ENCODE data around the gene WT1.

WT1 gene

GRCh38 chr11:32437495-32438345, 2.4 kb upstream of the WT1 start:
- no peak for DNase-seq

- DNase-seq, result no peak
These were observed 1.6 kb upstream of the WT1 start for GRCh38 chr11:32436751-32437494.

DNA sequence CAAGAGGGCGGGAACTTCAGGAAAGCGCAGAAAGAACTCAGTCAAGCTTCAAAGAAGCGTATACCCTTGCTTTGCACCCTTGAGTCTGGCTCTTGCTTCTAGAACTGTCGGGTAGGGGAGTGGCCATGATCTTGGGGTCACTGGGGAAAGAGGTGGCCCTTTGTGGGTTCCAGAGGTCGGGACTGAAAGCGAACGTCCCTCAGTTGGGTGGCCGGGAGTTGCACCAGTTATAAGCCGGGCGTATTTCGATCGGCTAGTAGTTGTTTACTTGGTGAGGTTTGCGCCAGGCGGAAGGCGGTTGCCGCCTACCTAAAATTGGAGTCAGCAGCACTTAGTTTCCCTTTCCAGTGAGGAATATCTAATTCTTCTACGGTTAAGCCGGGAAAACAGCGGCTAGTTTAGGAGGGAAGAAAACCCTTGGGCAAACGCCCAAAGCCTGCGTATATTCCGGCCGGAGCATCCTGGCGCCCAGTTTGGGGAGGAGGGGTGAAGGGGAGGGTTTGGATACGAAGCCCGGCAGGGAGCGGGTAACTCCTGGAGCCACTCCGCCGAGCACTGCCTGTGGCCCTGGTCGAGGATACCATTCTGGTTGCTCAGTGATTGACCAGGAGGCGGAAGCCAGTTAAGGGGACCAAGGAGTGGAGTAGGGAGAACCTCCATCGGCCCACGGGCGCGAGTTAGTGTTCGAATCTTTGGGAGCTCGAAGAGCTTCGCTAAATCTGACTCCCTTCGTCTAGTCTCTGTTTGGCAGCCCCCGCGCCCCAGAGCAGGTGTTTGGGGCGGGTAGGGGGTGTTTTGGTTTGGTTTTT, 807 bp upstream of the WT1 start:
- no peak for DNase-seq

DNA sequence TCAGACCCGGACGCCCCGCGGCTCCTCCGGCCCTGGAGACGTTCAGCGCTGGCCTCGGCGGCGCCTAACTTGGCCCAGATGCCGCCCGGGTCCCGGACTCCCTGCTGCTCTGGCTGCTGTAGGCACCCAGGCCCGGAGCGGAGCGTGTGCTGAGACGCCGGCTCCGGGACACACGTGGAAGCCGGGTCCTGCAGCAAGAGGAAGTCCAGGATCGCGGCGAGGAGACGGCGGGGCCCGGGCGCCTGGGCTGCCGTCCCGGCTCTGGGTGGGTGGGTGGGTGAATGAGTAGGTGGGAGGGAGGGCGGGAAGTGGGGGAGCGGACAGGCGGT, 223 bp downstream of the WT1 start:
- no peak for DNase-seq

GRCh38 chr11:32434356-32435151, 785 bp downstream of the WT1 start:
- DNase-seq, result no peak

GRCh38 chr11:32433914-32434355, 1.4 kb downstream of the WT1 start:
- no peak for DNase-seq

GRCh38 chr11:32433101-32433913, 2.0 kb downstream of the WT1 start:
- no peak for DNase-seq

DNA sequence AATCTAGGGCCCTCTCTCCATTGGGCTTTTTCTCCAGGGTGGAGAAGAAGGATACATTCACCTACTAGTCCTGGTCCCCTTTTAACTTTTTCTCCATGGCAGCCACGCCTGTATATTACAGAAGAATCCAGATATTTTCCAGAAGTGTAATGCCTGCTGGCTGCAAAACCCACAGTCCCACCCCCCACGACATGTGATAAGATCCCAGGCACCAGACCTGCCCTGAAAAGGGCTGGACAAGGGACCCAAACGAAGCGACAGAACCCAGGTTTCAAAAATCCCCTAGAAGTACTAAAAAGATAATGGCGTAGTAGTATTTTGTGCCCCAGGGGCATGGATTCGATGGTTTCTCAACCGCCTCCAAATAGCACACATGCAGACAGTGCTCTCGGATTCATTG, 2.8 kb downstream of the WT1 start:
- no peak for DNase-seq

GRCh38 chr11:32430568-32431381, 4.6 kb downstream of the WT1 start:
- DNase-seq, result no peak

DNA sequence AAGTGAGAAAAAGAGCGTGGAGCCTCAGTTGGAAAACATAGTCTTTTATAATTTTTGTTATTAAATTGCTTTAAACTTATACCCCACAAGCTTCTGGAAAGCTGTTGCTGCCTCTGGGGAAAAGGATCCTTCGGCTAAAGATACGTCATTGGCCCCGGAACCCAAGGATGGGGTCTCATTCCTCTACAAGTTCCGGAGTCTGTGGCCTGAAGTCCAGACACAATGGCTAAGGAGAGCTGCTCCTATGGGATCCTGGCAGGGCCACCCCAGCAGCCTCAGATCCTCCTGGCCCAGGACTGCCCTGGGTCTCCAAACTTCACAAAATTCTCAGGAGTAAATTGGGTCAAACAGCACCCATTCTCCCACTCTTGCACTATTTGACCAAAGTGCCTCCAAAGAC, 5.9 kb downstream of the WT1 start:
- DNase-seq, result no peak

DNA sequence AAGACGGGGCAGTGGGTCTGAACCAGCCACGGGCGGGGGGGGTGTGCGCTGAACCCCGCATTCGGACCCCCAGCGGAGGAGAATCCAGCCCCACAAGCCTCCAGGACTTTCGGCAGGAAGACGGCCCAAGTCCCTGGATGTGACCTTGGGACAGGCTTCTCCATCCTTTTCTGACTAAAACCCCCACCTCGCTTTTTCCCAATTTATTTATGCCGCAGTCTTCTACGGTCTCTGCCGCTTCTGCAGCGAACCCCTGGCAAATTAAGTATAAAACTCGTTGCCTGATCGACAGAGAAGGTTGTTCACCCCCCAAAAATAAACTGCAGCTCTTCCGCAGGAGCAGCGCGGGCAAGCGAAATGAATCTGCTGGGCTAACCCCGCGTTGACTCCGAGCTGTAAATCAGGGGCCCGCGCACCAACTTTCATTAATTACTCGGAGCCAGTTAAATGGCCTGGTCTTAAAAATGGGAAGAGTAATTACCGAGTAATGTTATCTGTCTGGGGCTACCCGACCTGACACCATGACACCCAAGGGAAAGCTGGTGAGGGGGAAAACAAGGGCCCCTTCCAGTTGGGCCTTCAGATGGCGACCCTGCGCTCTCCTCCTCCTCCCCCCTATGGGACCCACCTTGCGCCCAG, 6.6 kb downstream of the WT1 start:
- no peak for DNase-seq

- no peak for DNase-seq
These were observed 7.2 kb downstream of the WT1 start for GRCh38 chr11:32427935-32428664.

DNA sequence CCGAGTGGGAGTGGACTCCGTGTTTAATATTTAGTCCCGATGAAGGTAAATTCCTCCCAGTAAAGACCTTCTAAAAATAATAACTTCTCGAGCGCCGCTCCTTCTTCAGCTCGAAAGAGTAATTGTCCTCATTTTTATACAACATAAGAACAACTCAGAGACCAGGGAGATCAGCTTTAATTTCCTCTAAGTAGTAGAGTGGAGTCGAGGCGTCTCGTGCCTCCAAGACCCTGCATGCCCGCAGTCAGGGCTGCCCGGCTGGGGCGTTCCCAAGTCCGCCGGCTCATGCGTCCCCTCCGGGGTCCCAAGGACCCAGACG, 7.8 kb downstream of the WT1 start:
- DNase-seq, result no peak

DNA sequence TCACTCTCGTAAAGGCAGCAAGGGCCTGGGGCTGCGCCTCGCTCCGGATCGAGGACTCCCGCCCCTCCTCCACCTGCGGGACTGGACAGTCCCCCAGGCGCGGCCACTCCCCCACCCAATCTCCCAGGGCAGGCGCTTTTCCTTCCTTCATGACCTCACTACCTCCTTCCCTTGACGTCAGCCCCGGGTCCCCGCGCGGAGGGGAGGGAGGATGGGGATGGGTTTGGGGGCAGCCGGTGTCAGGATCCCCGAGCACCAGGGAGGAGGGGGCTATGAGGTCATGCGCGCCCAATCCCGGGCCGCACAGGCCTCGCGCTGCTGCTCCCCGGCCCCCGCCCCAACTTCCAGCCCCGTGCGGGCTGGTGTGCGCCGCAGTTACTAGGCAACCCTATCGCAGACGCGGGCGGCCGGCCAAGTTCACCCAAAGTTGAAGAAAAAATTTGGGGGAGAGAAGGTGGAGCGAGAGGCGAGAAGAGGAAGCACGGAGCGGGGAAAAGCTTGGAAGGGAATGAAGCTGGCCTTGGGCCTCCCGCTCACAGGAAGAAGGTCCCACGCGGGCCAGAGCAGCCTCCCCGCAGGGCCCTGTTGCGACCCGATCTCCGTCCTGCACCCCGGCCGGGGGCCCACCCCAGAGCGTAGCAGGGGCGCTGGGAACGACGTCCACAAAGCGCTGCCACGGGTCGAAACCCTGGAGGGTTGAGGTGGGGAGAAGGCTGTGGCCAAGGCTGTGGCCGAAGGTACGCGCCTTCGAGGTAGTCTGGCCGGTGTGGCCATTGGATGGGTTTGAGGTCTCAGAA, 8.3 kb downstream of the WT1 start:
- no peak for DNase-seq

DNA sequence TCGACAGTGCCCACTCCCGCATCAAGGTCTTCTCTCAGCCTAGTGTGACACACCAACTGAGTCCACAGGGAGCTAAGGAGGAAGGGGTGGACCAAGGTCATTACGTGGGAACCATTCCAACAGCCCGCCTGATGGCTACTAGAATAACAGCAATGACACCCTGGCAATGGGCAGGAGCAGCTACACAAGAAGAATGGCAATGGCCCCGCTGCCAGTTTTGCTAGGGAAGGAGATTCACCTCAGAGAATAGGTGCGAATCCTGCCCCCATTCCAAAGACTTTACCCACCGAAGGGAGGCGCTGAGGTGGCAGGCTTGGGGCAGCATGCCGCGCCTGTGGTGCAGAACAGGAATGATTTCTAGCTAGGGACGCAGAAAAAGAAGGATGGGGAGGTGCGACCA, 9.1 kb downstream of the WT1 start:
- DNase-seq, result no peak

- DNase-seq, result no peak
These were observed 9.6 kb downstream of the WT1 start for GRCh38 chr11:32425761-32426160.

DNA sequence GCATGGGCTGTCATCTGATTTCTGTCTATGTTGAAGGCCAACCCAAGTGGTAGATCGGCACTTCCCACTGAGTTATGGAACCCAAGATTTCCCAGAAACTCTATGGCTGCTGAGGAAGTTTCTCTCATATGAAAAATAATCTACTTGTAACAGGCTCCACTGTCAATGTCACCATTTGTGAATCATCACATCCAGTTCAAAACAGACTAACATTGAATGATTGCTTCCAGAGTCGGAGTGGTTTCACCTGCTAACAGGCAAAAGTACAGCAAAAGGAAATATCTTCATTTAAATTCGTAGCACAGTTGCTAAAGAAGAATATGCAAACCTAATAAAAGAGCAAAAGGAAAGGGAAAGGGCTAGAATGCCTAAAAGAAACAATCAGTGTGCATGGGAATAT, 12.8 kb downstream of the WT1 start:
- no peak for DNase-seq

- DNase-seq, result no peak
These were observed 13.3 kb downstream of the WT1 start for GRCh38 chr11:32421992-32422391.

Measured in NCI-H1092 treated with DMSO at 0.1 percent for 48 hours (cell line).